ENCODE data around the gene SPATA2L. TPM values are rescaled to one million over a fixed set of nuclear protein-coding genes. Genes with fewer than 3 reads are reported as not detected.
A peak's percentile ranks its signal among the peaks of the same experiment; 100 is the strongest.

SPATA2L gene
- total and polyA plus RNA-seq, 2 of the 13 experiments (the other 11 are each of a cell fraction or from before 2014, with no cell fraction given) = 9.1 to 20.7 TPM

DNA sequence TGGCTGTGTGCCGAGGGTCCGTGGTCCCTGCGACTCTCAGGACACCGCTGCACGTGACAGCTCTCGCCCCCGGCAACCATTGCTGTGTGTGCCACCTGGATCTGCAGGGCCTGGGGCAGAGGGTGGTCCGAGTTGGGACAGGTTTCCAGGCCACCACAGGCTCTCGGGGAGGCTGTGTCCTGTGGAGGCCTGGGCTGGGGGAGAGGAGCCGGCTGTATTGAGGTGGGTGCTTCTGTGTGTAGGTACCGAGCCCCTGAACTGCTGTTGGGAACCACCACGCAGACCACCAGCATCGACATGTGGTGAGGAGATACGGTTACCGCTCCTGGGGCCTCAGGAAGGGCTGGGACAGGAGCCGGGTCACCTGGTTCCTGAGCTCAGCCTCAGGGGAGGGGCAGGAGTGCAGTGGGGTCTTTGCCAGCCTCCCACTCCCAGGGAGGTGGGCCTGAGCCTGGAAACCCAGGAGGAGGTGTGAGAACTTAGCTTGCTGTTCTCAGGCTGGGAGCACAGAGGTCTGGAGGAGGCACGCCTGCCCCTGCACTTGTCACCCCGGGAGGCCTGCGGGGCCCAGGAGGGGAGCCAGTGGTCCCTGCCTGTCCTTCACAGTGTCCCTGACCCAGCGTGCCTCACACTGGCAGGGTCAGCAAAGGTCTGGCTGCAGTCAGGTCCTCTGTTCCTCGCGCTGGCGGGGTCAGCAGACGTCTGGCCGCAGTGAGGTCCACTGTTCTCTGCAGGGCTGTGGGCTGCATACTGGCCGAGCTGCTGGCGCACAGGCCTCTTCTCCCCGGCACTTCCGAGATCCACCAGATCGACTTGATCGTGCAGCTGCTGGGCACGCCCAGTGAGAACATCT lies 7.3 kb downstream of the SPATA2L start (continued):
- TF ChIP-seq NFYC (CRISPR knock-in tag; IDR thresholded peaks at IDR 0.05) (no peak), ZNF335 (CRISPR knock-in tag; IDR thresholded peaks at IDR 0.05) (no peak), ZNF75D (CRISPR knock-in tag; IDR thresholded peaks at IDR 0.05; ENCODE audit: borderline replicate concordance) (no peak), FOXC1 (CRISPR knock-in tag; IDR thresholded peaks at IDR 0.05; ENCODE audit: borderline replicate concordance) (no peak), ZFP36L2 (CRISPR knock-in tag; IDR thresholded peaks at IDR 0.05) (no peak), AHR (CRISPR knock-in tag; IDR thresholded peaks at IDR 0.05) (peak; percentile 48; the same call in 1 of the 2 replicates), ARNT (IDR thresholded peaks at IDR 0.05) (no peak), ZSCAN31 (CRISPR knock-in tag; IDR thresholded peaks at IDR 0.05; ENCODE audit: low read depth) (no peak; the same call in 1 of the 2 replicates), ZNF589 (CRISPR knock-in tag; conservative IDR thresholded peaks at IDR 0.05) (no peak), ZNF615 (CRISPR knock-in tag; IDR thresholded peaks at IDR 0.05; ENCODE audit: borderline replicate concordance) (no peak), MYC (CRISPR knock-in tag; IDR thresholded peaks at IDR 0.05; ENCODE audit: borderline replicate concordance) (no peak; the same call in 1 of the 2 replicates), ZNF446 (CRISPR knock-in tag; IDR thresholded peaks at IDR 0.05) (peak; percentile 13; the same call in 1 of the 2 replicates), ZNF660 (CRISPR knock-in tag; IDR thresholded peaks at IDR 0.05; ENCODE audit: borderline replicate concordance, low read depth) (peak; percentile 40; the same call in 1 of the 2 replicates), NR2F1 (CRISPR knock-in tag; IDR thresholded peaks at IDR 0.05) (peak; percentile 80 to 89; a peak in 2 of 4 replicates), NR1H2 (CRISPR knock-in tag; IDR thresholded peaks at IDR 0.05; ENCODE audit: borderline replicate concordance, low read depth) (peak; percentile 37; the same call in 1 of the 2 replicates), RNF2 (conservative IDR thresholded peaks at IDR 0.05; ENCODE audit: low read depth) (no peak), DMAP1 (CRISPR knock-in tag; IDR thresholded peaks at IDR 0.05) (0 out of 2 replicates have a peak, but pooled peaks have one; percentile 22)
- TF ChIP-seq, protein P1, sequence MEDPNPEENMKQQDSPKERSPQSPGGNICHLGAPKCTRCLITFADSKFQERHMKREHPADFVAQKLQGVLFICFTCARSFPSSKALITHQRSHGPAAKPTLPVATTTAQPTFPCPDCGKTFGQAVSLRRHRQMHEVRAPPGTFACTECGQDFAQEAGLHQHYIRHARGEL (CRISPR knock-in tag; IDR thresholded peaks at IDR 0.05) = no peak
- TF ChIP-seq, protein P2, sequence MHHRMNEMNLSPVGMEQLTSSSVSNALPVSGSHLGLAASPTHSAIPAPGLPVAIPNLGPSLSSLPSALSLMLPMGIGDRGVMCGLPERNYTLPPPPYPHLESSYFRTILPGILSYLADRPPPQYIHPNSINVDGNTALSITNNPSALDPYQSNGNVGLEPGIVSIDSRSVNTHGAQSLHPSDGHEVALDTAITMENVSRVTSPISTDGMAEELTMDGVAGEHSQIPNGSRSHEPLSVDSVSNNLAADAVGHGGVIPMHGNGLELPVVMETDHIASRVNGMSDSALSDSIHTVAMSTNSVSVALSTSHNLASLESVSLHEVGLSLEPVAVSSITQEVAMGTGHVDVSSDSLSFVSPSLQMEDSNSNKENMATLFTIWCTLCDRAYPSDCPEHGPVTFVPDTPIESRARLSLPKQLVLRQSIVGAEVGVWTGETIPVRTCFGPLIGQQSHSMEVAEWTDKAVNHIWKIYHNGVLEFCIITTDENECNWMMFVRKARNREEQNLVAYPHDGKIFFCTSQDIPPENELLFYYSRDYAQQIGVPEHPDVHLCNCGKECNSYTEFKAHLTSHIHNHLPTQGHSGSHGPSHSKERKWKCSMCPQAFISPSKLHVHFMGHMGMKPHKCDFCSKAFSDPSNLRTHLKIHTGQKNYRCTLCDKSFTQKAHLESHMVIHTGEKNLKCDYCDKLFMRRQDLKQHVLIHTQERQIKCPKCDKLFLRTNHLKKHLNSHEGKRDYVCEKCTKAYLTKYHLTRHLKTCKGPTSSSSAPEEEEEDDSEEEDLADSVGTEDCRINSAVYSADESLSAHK (CRISPR knock-in tag; IDR thresholded peaks at IDR 0.05; ENCODE audit: borderline replicate concordance) = no peak
- TF ChIP-seq, protein P3, sequence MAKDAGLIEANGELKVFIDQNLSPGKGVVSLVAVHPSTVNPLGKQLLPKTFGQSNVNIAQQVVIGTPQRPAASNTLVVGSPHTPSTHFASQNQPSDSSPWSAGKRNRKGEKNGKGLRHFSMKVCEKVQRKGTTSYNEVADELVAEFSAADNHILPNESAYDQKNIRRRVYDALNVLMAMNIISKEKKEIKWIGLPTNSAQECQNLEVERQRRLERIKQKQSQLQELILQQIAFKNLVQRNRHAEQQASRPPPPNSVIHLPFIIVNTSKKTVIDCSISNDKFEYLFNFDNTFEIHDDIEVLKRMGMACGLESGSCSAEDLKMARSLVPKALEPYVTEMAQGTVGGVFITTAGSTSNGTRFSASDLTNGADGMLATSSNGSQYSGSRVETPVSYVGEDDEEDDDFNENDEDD (CRISPR knock-in tag; IDR thresholded peaks at IDR 0.05; ENCODE audit: borderline replicate concordance) = no peak
- TF ChIP-seq, protein P4, sequence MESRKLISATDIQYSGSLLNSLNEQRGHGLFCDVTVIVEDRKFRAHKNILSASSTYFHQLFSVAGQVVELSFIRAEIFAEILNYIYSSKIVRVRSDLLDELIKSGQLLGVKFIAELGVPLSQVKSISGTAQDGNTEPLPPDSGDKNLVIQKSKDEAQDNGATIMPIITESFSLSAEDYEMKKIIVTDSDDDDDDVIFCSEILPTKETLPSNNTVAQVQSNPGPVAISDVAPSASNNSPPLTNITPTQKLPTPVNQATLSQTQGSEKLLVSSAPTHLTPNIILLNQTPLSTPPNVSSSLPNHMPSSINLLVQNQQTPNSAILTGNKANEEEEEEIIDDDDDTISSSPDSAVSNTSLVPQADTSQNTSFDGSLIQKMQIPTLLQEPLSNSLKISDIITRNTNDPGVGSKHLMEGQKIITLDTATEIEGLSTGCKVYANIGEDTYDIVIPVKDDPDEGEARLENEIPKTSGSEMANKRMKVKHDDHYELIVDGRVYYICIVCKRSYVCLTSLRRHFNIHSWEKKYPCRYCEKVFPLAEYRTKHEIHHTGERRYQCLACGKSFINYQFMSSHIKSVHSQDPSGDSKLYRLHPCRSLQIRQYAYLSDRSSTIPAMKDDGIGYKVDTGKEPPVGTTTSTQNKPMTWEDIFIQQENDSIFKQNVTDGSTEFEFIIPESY (CRISPR knock-in tag; IDR thresholded peaks at IDR 0.05) = peak; percentile 95
- TF ChIP-seq, protein P5, sequence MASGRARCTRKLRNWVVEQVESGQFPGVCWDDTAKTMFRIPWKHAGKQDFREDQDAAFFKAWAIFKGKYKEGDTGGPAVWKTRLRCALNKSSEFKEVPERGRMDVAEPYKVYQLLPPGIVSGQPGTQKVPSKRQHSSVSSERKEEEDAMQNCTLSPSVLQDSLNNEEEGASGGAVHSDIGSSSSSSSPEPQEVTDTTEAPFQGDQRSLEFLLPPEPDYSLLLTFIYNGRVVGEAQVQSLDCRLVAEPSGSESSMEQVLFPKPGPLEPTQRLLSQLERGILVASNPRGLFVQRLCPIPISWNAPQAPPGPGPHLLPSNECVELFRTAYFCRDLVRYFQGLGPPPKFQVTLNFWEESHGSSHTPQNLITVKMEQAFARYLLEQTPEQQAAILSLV (CRISPR knock-in tag; IDR thresholded peaks at IDR 0.05; ENCODE audit: borderline replicate concordance) = no peak
